HG02884 (cell line): ENCODE results near the gene ANKH.

Source experiments
- ATAC-seq: cut with Tn5 transposase; IDR thresholded peaks from one replicate; pipeline ENCODE4 v1.9.1; 2021; ENCODE audit warnings: mild to moderate bottlenecking, moderate library complexity; ENCODE audit not compliant: unreplicated experiment

ANKH gene

GRCh38 chr5:14721990-14722656 lies 149.5 kb downstream of the ANKH start:
- ATAC-seq = no peak

GRCh38 chr5:14720236-14720923 lies 151.2 kb downstream of the ANKH start:
- no peak for ATAC-seq

GRCh38 chr5:14718778-14719177 lies 152.8 kb downstream of the ANKH start:
- ATAC-seq = no peak

- no peak for ATAC-seq
Observed at GRCh38 chr5:14716755-14717752, 154.5 kb downstream of the ANKH start.

- no peak for ATAC-seq
Observed at GRCh38 chr5:14715481-14715880, 156.1 kb downstream of the ANKH start.

GRCh38 chr5:14714706-14715105 lies 156.9 kb downstream of the ANKH start:
- ATAC-seq = no peak

- ATAC-seq = no peak
Observed at GRCh38 chr5:14713476-14714390, 157.8 kb downstream of the ANKH start.

- no peak for ATAC-seq
Observed at GRCh38 chr5:14712666-14713065, 158.9 kb downstream of the ANKH start.

- ATAC-seq = no peak
Observed at GRCh38 chr5:14712131-14712530, 159.4 kb downstream of the ANKH start.

GRCh38 chr5:14710313-14710994 lies 161.1 kb downstream of the ANKH start:
- no peak for ATAC-seq

- no peak for ATAC-seq
Observed at GRCh38 chr5:14708551-14708950, 163.0 kb downstream of the ANKH start.

- no peak for ATAC-seq
Observed at GRCh38 chr5:14707811-14708390, 163.7 kb downstream of the ANKH start.

- ATAC-seq = no peak
Observed at GRCh38 chr5:14706615-14707021, 165.0 kb downstream of the ANKH start.

GRCh38 chr5:14705556-14705955 lies 166.0 kb downstream of the ANKH start:
- no peak for ATAC-seq

- ATAC-seq = no peak
Observed at GRCh38 chr5:14702238-14702839, 169.2 kb downstream of the ANKH start.

GRCh38 chr5:14701556-14701955 lies 170.0 kb downstream of the ANKH start:
- no peak for ATAC-seq

- ATAC-seq = no peak
Observed at GRCh38 chr5:14700478-14701436, 170.8 kb downstream of the ANKH start.
